OCI-LY7 (cell line): ENCODE measurements around the gene NFATC2. TPM values are rescaled to one million over a fixed set of nuclear protein-coding genes. Genes with fewer than 3 reads are reported as not detected.
"Not testable (repeated sequence)": the region's sequence is repeated elsewhere in the genome, so short reads cannot be mapped to it uniquely, and the experiment has no call there.

ENCODE experiments used
- BruUV-seq: library from RNA; stranded (reverse); fragments of 400-500 nt; replicated peaks from 2 replicates; lab custom pipeline; 2021; lab: Mats Ljungman, UMichigan
- CTCF ChIA-PET: fragments of 300-600 bp; sonication (Branson Sonifier 250); formaldehyde crosslinking; loops from one replicate; lab custom pipeline; 2022; ENCODE audit warnings: antibody characterized with exemption; ENCODE audit not compliant: unreplicated experiment; lab: Charles Lee
- POLR2A ChIA-PET: fragments of 300-600 bp; sonication (Branson Sonifier 250); formaldehyde crosslinking; loops from one replicate; lab custom pipeline; 2022; ENCODE audit warnings: antibody characterized with exemption; lab: Charles Lee
- DNase-seq: peaks from one replicate; pipeline ENCODE4 v3.0.0-alpha.2; 2015; ENCODE audit warnings: low spot score
- H2AFZ ChIP-seq: fragments of 200-600 bp; sonication (generic), shearing (Covaris generic); 2 replicates; pipeline ENCODE4 v1.6.1; 2014; ENCODE audit warnings: mild to moderate bottlenecking, antibody characterized with exemption, low read length, moderate library complexity
- H3K27ac ChIP-seq: fragments of 200-600 bp; sonication (generic); 2 replicates; pipeline ENCODE4 v1.5.1; 2014; ENCODE audit warnings: mixed run types, low read depth, mild to moderate bottlenecking, moderate library complexity, low read length, inconsistent platforms; ENCODE audit not compliant: poor library complexity, severe bottlenecking
- H3K36me3 ChIP-seq: fragments of 200-600 bp; sonication (generic); 2 replicates; pipeline ENCODE4 v1.6.1; 2014; ENCODE audit warnings: mild to moderate bottlenecking, antibody characterized with exemption, low read length, moderate library complexity, mixed read lengths; ENCODE audit not compliant: insufficient read depth
- H3K4me1 ChIP-seq: fragments of 200-600 bp; sonication (generic); 2 replicates; pipeline ENCODE4 v1.5.1; 2014; ENCODE audit warnings: mild to moderate bottlenecking, low read length; ENCODE audit not compliant: insufficient read depth, poor library complexity, severe bottlenecking
- H3K4me2 ChIP-seq: fragments of 200-600 bp; sonication (generic); 2 replicates; pipeline ENCODE4 v1.6.1; 2014; ENCODE audit warnings: mild to moderate bottlenecking, low read length
- H3K4me3 ChIP-seq: fragments of 200-600 bp; sonication (generic); 2 replicates; pipeline ENCODE4 v1.5.1; 2014; ENCODE audit warnings: mild to moderate bottlenecking, low read depth, low read length; ENCODE audit not compliant: poor library complexity, severe bottlenecking
- H3K79me2 ChIP-seq: fragments of 200-600 bp; sonication (generic); 2 replicates; pipeline ENCODE4 v1.6.1; 2016; ENCODE audit warnings: low read depth, mild to moderate bottlenecking, low read length, moderate library complexity, mixed read lengths; ENCODE audit not compliant: insufficient read depth
- H3K9me2 ChIP-seq: fragments of 200-600 bp; sonication (generic); 2 replicates; pipeline ENCODE4 v1.6.1; 2016; ENCODE audit warnings: mild to moderate bottlenecking, low read length, mixed read lengths; ENCODE audit not compliant: insufficient read depth
- H3K9me3 ChIP-seq: fragments of 200-600 bp; sonication (generic); 2 replicates; pipeline ENCODE4 v1.6.1; 2014; ENCODE audit warnings: mild to moderate bottlenecking, mixed run types, low read length, mixed read lengths
- H4K20me1 ChIP-seq: fragments of 200-600 bp; sonication (generic); 2 replicates; pipeline ENCODE4 v1.6.1; 2014; ENCODE audit warnings: mild to moderate bottlenecking, antibody characterized with exemption, low read length, moderate library complexity, mixed read lengths; ENCODE audit not compliant: insufficient read depth
- EZH2phosphoT487 ChIP-seq: fragments of 200-600 bp; sonication (generic); IDR thresholded peaks from 2 replicates; pipeline ENCODE4 v1.6.1; 2018; ENCODE audit warnings: low read depth, borderline replicate concordance, mild to moderate bottlenecking, mixed run types, antibody characterized with exemption, low read length, moderate library complexity, mixed read lengths
- intact Hi-C: fragments of 100-400 bp; cut with micrococcal nuclease; formaldehyde crosslinking; loops from one replicate; pipeline ENCODE4 v1.10.0; 2022; ENCODE audit not compliant: unreplicated experiment
- total RNA-seq, 2 experiments: library from RNA; depleted of rRNA in 1 of 2; stranded (reverse); fragments of >200 nt in 1 of 2; shearing (Covaris generic) in 1 of 2; gene quantifications; 2 replicates each; pipeline ENCODE4 v1.2.3, GENCODE V29; 2014 to 2022
- TF ChIP-seq, protein P1 (sequence below): fragments of 200-600 bp; sonication (generic); conservative IDR thresholded peaks from 2 replicates; pipeline ENCODE4 v1.5.1; 2014; ENCODE audit warnings: mild to moderate bottlenecking, antibody characterized with exemption, low read length, moderate library complexity, mixed read lengths

NFATC2 gene
- total RNA-seq, 2 experiments from 2014 or later, result 12.5 to 43.8 TPM

GRCh38 chr20:51462566-51463276 lies 79.8 kb downstream of the NFATC2 start:
- Histone ChIP-seq H2AFZ (no peak overlapping the region), H3K4me2 (0 out of 2 replicates have a peak overlapping the region, but pooled peaks have one; percentile 15), H3K4me3 (no peak overlapping the region), H3K9me2 (no peaks in the 10 kb centered on the region), H3K4me1 (peaks cover 71% of the 10 kb centered on the region), H3K9me3 (no peaks in the 10 kb centered on the region), H4K20me1 (no peaks in the 10 kb centered on the region), H3K79me2 (no peaks in the 10 kb centered on the region; the same call in 1 of the 2 replicates), H3K27ac (peak overlapping the region; percentile 98), H3K36me3 (peaks cover 90% of the 10 kb centered on the region)
- no TSS peak for BruUV-seq
- no peak for DNase-seq
- intact Hi-C loops, result loop anchor here (10.0 kb wide), 1 partner anchor 658 kb away; no protein-coding TSS in a partner anchor
- ChIA-PET CTCF (no interaction called here), POLR2A (interaction anchor here (0.6 to 2.0 kb wide), 8 partner anchors 11 to 888 kb away, joined by 3 to 5 read pairs (median 4); no protein-coding TSS in a partner anchor)
- TF ChIP-seq, protein P1, sequence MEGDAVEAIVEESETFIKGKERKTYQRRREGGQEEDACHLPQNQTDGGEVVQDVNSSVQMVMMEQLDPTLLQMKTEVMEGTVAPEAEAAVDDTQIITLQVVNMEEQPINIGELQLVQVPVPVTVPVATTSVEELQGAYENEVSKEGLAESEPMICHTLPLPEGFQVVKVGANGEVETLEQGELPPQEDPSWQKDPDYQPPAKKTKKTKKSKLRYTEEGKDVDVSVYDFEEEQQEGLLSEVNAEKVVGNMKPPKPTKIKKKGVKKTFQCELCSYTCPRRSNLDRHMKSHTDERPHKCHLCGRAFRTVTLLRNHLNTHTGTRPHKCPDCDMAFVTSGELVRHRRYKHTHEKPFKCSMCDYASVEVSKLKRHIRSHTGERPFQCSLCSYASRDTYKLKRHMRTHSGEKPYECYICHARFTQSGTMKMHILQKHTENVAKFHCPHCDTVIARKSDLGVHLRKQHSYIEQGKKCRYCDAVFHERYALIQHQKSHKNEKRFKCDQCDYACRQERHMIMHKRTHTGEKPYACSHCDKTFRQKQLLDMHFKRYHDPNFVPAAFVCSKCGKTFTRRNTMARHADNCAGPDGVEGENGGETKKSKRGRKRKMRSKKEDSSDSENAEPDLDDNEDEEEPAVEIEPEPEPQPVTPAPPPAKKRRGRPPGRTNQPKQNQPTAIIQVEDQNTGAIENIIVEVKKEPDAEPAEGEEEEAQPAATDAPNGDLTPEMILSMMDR, result no peak
- no peak for TF ChIP-seq EZH2phosphoT487

DNA sequence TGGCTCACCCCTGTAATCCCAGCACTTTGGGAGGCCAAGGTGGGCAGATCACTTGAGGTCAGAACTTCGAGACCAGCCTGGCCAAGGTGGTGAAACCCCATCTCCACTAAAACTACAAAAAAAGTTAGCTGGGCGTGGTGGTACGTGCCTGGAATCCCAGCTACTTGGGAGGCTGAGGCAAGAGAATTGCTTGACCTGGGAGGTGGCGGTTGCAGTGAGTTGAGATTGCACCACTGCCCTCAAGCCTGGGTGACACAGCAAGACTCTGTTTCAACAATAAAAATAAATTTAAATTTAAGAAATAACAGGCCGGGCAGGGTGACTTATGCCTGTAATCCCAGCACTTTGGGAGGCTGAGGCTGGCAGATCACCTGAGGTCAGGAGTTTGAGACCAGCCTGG lies 80.7 kb downstream of the NFATC2 start:
- H3K9me2 ChIP-seq, H4K20me1 ChIP-seq, H2AFZ ChIP-seq, H3K9me3 ChIP-seq, BruUV-seq, H3K79me2 ChIP-seq, DNase-seq: not testable (repeated sequence)
- intact Hi-C loops, result loop anchor here (1.0 to 10.0 kb wide), 8 partner anchors 37 to 657 kb away; partner anchors contain the start of gene NFATC2
- Histone ChIP-seq H3K27ac (peak overlapping the region; percentile 98), H3K4me3 (peak overlapping the region; percentile 12), H3K4me1 (peaks cover 77% of the 10 kb centered on the region), H3K36me3 (peaks cover 92% of the 10 kb centered on the region), H3K4me2 (peak overlapping the region; percentile 69)
- POLR2A ChIA-PET, result interaction anchor here (0.6 to 2.0 kb wide), 12 partner anchors 8 to 887 kb away, joined by 3 to 7 read pairs (median 4); no protein-coding TSS in a partner anchor
- CTCF ChIA-PET, result interaction anchor here (0.9 to 1.0 kb wide), 2 partner anchors 36 to 79 kb away, joined by 3 read pairs; no protein-coding TSS in a partner anchor

- BruUV-seq, result TSS peak; percentile 75
- Histone ChIP-seq H3K79me2 (no peaks in the 10 kb centered on the region; the same call in 1 of the 2 replicates), H3K9me2 (no peaks in the 10 kb centered on the region), H2AFZ (no peak overlapping the region), H3K27ac (peak overlapping the region; percentile 98), H3K4me1 (peaks cover 83% of the 10 kb centered on the region), H3K9me3 (no peaks in the 10 kb centered on the region), H4K20me1 (no peaks in the 10 kb centered on the region), H3K36me3 (peaks cover 92% of the 10 kb centered on the region), H3K4me3 (peak overlapping the region; percentile 12), H3K4me2 (peak overlapping the region; percentile 69)
- ChIA-PET CTCF (interaction anchor here (0.6 to 1.0 kb wide), 4 partner anchors 36 to 81 kb away, joined by 3 to 5 read pairs (median 3); no protein-coding TSS in a partner anchor), POLR2A (interaction anchor here (0.9 to 2.0 kb wide), 11 partner anchors 9 to 81 kb away, joined by 3 to 9 read pairs (median 4); no protein-coding TSS in a partner anchor)
- TF ChIP-seq, protein P1, result no peak
- TF ChIP-seq EZH2phosphoT487, result no peak
- intact Hi-C loops, result loop anchor here (1.0 to 10.0 kb wide), 8 partner anchors 37 to 657 kb away; partner anchors contain the start of gene NFATC2
- DNase-seq, result peak; percentile 84
Observed at GRCh38 chr20:51461306-51461705, 81.2 kb downstream of the NFATC2 start.
